Measurements from ENCODE around the gene RNU6-9. TPM values are rescaled to one million over a fixed set of nuclear protein-coding genes. Genes with fewer than 3 reads are reported as not detected.

Gene RNU6-9
- polyA plus RNA-seq, 1 experiment: not detected

DNA sequence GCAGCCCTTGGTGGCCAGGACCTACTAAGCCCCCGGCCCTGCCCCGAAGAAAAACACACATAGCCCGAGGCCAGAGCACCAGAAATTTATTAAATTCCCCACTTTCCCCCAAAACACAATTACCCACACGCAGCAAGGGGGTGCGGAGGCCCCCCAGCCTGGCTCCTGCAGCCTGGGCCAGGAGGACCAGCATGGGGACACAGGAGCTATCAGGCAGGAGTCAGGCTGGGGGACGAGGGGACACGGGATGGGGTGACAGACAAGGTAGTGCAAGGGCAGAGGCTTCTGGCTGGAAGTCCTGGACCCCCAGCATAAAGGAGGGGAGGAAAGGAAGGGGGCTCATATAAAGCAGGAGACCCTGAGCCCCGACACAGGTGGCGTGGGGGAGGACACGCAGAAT is 3.1 kb downstream of the RNU6-9 start:
- H3K9me3 ChIP-seq (ENCODE audit: control insufficient read depth, insufficient read depth, low read length): no peaks in the 10 kb centered on the region; the same call in 1 of the 2 replicates
- no peaks in the 10 kb centered on the region for H3K27me3 ChIP-seq (ENCODE audit: control insufficient read depth, insufficient read depth, low read length)
- no peak overlapping the region for H3K27ac ChIP-seq (ENCODE audit: low read depth, low read length)
- ChIA-PET POLR2A (no interaction called here), CTCF (no interaction called here)
- H3K4me3 ChIP-seq (ENCODE audit: low read depth, low read length): no peak overlapping the region
- DNase-seq (ENCODE audit: low read depth, low spot score): no peak
- TF ChIP-seq, protein P1, sequence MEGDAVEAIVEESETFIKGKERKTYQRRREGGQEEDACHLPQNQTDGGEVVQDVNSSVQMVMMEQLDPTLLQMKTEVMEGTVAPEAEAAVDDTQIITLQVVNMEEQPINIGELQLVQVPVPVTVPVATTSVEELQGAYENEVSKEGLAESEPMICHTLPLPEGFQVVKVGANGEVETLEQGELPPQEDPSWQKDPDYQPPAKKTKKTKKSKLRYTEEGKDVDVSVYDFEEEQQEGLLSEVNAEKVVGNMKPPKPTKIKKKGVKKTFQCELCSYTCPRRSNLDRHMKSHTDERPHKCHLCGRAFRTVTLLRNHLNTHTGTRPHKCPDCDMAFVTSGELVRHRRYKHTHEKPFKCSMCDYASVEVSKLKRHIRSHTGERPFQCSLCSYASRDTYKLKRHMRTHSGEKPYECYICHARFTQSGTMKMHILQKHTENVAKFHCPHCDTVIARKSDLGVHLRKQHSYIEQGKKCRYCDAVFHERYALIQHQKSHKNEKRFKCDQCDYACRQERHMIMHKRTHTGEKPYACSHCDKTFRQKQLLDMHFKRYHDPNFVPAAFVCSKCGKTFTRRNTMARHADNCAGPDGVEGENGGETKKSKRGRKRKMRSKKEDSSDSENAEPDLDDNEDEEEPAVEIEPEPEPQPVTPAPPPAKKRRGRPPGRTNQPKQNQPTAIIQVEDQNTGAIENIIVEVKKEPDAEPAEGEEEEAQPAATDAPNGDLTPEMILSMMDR (IDR thresholded peaks at IDR 0.05; ENCODE audit: low read depth, low read length): no peak

GRCh38 chr19:896999-897398 is 3.7 kb downstream of the RNU6-9 start:
- ChIA-PET CTCF (no interaction called here), POLR2A (no interaction called here)
- Histone ChIP-seq H3K27me3 (ENCODE audit: control insufficient read depth, insufficient read depth, low read length) (no peaks in the 10 kb centered on the region), H3K4me3 (ENCODE audit: low read depth, low read length) (no peak overlapping the region), H3K27ac (ENCODE audit: low read depth, low read length) (no peak overlapping the region), H3K9me3 (ENCODE audit: control insufficient read depth, insufficient read depth, low read length) (no peaks in the 10 kb centered on the region; the same call in 1 of the 2 replicates)
- TF ChIP-seq, protein P1 (IDR thresholded peaks at IDR 0.05; ENCODE audit: low read depth, low read length): no peak
- no peak for DNase-seq (ENCODE audit: low read depth, low spot score)

DNA sequence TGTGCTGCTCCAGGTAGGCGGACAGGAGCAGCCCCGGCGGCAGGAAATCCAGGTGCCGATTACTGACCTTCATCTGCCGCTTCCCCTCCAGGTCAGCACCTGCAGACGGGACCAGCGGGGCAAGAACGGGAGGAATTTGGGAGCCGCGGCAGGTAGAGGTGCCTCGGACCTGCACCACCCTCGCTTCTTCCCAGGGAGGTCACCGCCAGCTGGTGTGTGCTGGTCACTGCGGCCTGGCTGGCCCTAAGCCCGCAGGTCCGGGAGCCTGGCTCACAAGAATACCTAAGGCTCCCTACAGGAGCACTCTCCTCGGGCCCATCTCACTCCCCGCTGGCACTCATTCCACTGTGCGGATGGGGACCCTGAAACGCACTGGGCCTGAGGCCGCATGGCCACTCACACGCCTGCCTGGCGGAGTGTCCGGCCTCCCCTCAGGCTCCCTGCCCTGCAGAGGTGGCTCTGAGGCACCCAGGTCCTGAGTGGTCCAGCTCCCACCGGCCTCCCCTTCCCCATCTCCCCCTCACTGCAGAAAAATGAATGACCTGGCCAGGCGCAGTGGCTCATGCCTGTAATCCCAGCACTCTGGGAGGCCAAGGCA is 4.3 kb downstream of the RNU6-9 start:
- Histone ChIP-seq H3K27ac (ENCODE audit: low read depth, low read length) (no peak overlapping the region), H3K9me3 (ENCODE audit: control insufficient read depth, insufficient read depth, low read length) (no peaks in the 10 kb centered on the region; the same call in 1 of the 2 replicates), H3K4me3 (ENCODE audit: low read depth, low read length) (no peak overlapping the region), H3K27me3 (ENCODE audit: control insufficient read depth, insufficient read depth, low read length) (no peaks in the 10 kb centered on the region)
- TF ChIP-seq, protein P1 (IDR thresholded peaks at IDR 0.05; ENCODE audit: low read depth, low read length): no peak
- DNase-seq (ENCODE audit: low read depth, low spot score): no peak
- ChIA-PET POLR2A (no interaction called here), CTCF (no interaction called here)

DNA sequence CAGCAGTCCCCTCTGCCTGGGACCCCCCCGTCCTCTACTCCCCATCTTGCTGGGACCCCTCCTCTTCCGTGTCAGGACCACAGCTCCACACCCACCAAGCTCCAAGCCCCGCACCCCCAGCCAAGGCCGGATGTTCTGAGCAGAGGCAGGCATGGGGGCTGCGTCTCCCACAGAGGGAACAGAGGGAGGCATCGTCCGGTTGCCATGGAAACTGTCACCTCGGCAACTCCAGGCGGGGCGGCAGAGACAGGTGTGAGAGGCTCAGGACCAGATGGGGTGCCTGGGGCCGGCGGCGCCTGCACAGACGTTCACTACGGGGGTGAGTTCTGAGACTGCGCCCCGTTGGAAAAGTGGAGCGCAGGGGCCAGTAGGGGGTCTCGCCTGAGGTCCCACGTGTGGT is 5.4 kb downstream of the RNU6-9 start:
- no peaks in the 10 kb centered on the region for H3K27me3 ChIP-seq (ENCODE audit: control insufficient read depth, insufficient read depth, low read length)
- CTCF ChIA-PET: interaction anchor here (0.6 kb wide), 1 partner anchor 145 kb away, joined by 5 read pairs; no protein-coding TSS in a partner anchor
- H3K9me3 ChIP-seq (ENCODE audit: control insufficient read depth, insufficient read depth, low read length): no peaks in the 10 kb centered on the region; the same call in 1 of the 2 replicates
- H3K27ac ChIP-seq (ENCODE audit: low read depth, low read length): no peak overlapping the region
- TF ChIP-seq, protein P1 (IDR thresholded peaks at IDR 0.05; ENCODE audit: low read depth, low read length): no peak
- DNase-seq (ENCODE audit: low read depth, low spot score): no peak
- POLR2A ChIA-PET: no interaction called here
- H3K4me3 ChIP-seq (ENCODE audit: low read depth, low read length): no peak overlapping the region

- no peak overlapping the region for H3K27ac ChIP-seq (ENCODE audit: low read depth, low read length)
- H3K27me3 ChIP-seq (ENCODE audit: control insufficient read depth, insufficient read depth, low read length): no peaks in the 10 kb centered on the region
- H3K4me3 ChIP-seq (ENCODE audit: low read depth, low read length): no peak overlapping the region
- ChIA-PET POLR2A (interaction anchor here (0.6 kb wide), 1 partner anchor 104 kb away, joined by 3 read pairs; no protein-coding TSS in a partner anchor), CTCF (no interaction called here)
- no peak for DNase-seq (ENCODE audit: low read depth, low spot score)
- H3K9me3 ChIP-seq (ENCODE audit: control insufficient read depth, insufficient read depth, low read length): no peaks in the 10 kb centered on the region; the same call in 1 of the 2 replicates
- TF ChIP-seq, protein P1 (IDR thresholded peaks at IDR 0.05; ENCODE audit: low read depth, low read length): no peak
These were observed 6.2 kb downstream of the RNU6-9 start for GRCh38 chr19:899336-900042.

Data from AG04450 (cell line).